Peyer's patch (tissue), 4 donors: ENCODE results near the gene RAPGEFL1.
"Not testable (repeated sequence)": the region's sequence is repeated elsewhere in the genome, so short reads cannot be mapped to it uniquely, and the experiment has no call there.

ENCODE experiments used
- POLR2A ChIP-seq, 2 donors: fragments of 450-650 bp; IDR thresholded peaks; one replicate each; pipeline ENCODE4 v1.5.1; 2017; ENCODE audit warnings: antibody characterized with exemption in 2 of 2, mild to moderate bottlenecking in 2 of 2, moderate library complexity in 2 of 2
- TF ChIP-seq, protein P1 (sequence below), 6 experiments: fragments of 450-650 bp in 4 of 6; fragments of 200-600 bp in 2 of 6; sonication (generic) in 1 of 6; IDR thresholded peaks; one replicate each; pipeline ENCODE4 v1.5.1; 2017 to 2019; ENCODE audit warnings: antibody characterized with exemption in 6 of 6, mild to moderate bottlenecking in 3 of 6, moderate library complexity in 1 of 6

GRCh38 chr17:40229146-40229545 lies 51.9 kb downstream of the RAPGEFL1 start:
- TF ChIP-seq, protein P1, sequence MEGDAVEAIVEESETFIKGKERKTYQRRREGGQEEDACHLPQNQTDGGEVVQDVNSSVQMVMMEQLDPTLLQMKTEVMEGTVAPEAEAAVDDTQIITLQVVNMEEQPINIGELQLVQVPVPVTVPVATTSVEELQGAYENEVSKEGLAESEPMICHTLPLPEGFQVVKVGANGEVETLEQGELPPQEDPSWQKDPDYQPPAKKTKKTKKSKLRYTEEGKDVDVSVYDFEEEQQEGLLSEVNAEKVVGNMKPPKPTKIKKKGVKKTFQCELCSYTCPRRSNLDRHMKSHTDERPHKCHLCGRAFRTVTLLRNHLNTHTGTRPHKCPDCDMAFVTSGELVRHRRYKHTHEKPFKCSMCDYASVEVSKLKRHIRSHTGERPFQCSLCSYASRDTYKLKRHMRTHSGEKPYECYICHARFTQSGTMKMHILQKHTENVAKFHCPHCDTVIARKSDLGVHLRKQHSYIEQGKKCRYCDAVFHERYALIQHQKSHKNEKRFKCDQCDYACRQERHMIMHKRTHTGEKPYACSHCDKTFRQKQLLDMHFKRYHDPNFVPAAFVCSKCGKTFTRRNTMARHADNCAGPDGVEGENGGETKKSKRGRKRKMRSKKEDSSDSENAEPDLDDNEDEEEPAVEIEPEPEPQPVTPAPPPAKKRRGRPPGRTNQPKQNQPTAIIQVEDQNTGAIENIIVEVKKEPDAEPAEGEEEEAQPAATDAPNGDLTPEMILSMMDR (IDR thresholded peaks at IDR 0.05): not testable (repeated sequence)
- TF ChIP-seq POLR2A (IDR thresholded peaks at IDR 0.05): not testable (repeated sequence)
